Stomach smooth muscle (tissue), 2 donors: Measurements from ENCODE around the gene FAM114A1.

Source experiments
- H3K27ac ChIP-seq: one replicate; pipeline ENCODE4 v1.7.0; 2013; ENCODE audit warnings: mild to moderate bottlenecking, low read length, inconsistent platforms
- H3K27me3 ChIP-seq, 2 donors: one replicate each; pipeline ENCODE4 v1.7.0; 2013; ENCODE audit warnings: low read length in 2 of 2; ENCODE audit not compliant: insufficient read depth in 2 of 2, control insufficient read depth in 1 of 2
- H3K36me3 ChIP-seq, 2 donors: one replicate each; pipeline ENCODE4 v1.7.0; 2013; ENCODE audit warnings: low read length in 2 of 2; ENCODE audit not compliant: control insufficient read depth in 2 of 2, insufficient read depth in 2 of 2
- H3K4me1 ChIP-seq: one replicate; pipeline ENCODE4 v1.7.0; 2013; ENCODE audit warnings: low read length; ENCODE audit not compliant: control insufficient read depth, insufficient read depth
- H3K4me3 ChIP-seq, 2 donors: one replicate each; pipeline ENCODE4 v1.7.0; 2013; ENCODE audit warnings: low read length in 2 of 2
- H3K9ac ChIP-seq, 2 donors: one replicate each; pipeline ENCODE4 v1.7.0; 2013; ENCODE audit warnings: low read length in 2 of 2, mild to moderate bottlenecking in 1 of 2
- H3K9me3 ChIP-seq, 2 donors: one replicate each; pipeline ENCODE4 v1.7.0; 2013; ENCODE audit warnings: low read length in 2 of 2; ENCODE audit not compliant: control insufficient read depth in 2 of 2
- donor health status: healthy.
- donor health status: Pancreatic carcinoma.

FAM114A1 gene

GRCh38 chr4:38867478-38868058 is at the start of gene FAM114A1:
Gene FAM114A1 (plus strand): TSS chr4:38867806. CDS start chr4:38878079, 10,273 bp downstream.
- Histone ChIP-seq H3K36me3 (peaks cover 0 to 9% of the 10 kb centered on the region in 2 donors), H3K9me3 (no peaks in the 10 kb centered on the region), H3K27ac (peak within 1 kb of the TSS; percentile 94), H3K27me3 (no peaks in the 10 kb centered on the region), H3K9ac (peak within 1 kb of the TSS; percentile 93 to 94), H3K4me3 (peak within 1 kb of the TSS; percentile 80 to 89), H3K4me1 (peaks cover 34% of the 10 kb centered on the region)

- Histone ChIP-seq H3K27me3 (no peaks in the 10 kb centered on the region), H3K9me3 (no peaks in the 10 kb centered on the region), H3K4me1 (no peaks in the 10 kb centered on the region), H3K9ac (no peak overlapping the region), H3K27ac (no peak overlapping the region), H3K36me3 (no peaks in the 10 kb centered on the region), H3K4me3 (no peak overlapping the region)
These were observed 49.1 kb upstream of the FAM114A1 start for GRCh38 chr4:38818441-38818976.

GRCh38 chr4:38819569-38819968 is 48.0 kb upstream of the FAM114A1 start:
- Histone ChIP-seq H3K27me3 (no peaks in the 10 kb centered on the region), H3K4me1 (no peaks in the 10 kb centered on the region), H3K9ac (no peak overlapping the region), H3K4me3 (no peak overlapping the region), H3K36me3 (no peaks in the 10 kb centered on the region), H3K9me3 (no peaks in the 10 kb centered on the region), H3K27ac (no peak overlapping the region)

GRCh38 chr4:38820329-38821061 is 47.1 kb upstream of the FAM114A1 start:
- Histone ChIP-seq H3K9ac (no peak overlapping the region), H3K4me1 (no peaks in the 10 kb centered on the region), H3K9me3 (no peaks in the 10 kb centered on the region), H3K4me3 (no peak overlapping the region), H3K27me3 (no peaks in the 10 kb centered on the region), H3K27ac (no peak overlapping the region), H3K36me3 (no peaks in the 10 kb centered on the region)

- H3K4me1 ChIP-seq = no peaks in the 10 kb centered on the region
- no peaks in the 10 kb centered on the region for H3K9me3 ChIP-seq
- no peak overlapping the region for H3K4me3 ChIP-seq
- H3K9ac ChIP-seq = no peak overlapping the region
- no peaks in the 10 kb centered on the region for H3K27me3 ChIP-seq
- H3K27ac ChIP-seq = no peak overlapping the region
- no peaks in the 10 kb centered on the region for H3K36me3 ChIP-seq
These were observed 45.9 kb upstream of the FAM114A1 start for GRCh38 chr4:38821739-38822138.

- Histone ChIP-seq H3K4me3 (no peak overlapping the region), H3K9me3 (no peaks in the 10 kb centered on the region), H3K9ac (no peak overlapping the region), H3K27ac (no peak overlapping the region), H3K36me3 (no peaks in the 10 kb centered on the region), H3K4me1 (no peaks in the 10 kb centered on the region), H3K27me3 (no peaks in the 10 kb centered on the region)
These were observed 44.8 kb upstream of the FAM114A1 start for GRCh38 chr4:38822748-38823303.

GRCh38 chr4:38823766-38824165 is 43.8 kb upstream of the FAM114A1 start:
- Histone ChIP-seq H3K9me3 (no peaks in the 10 kb centered on the region), H3K4me1 (no peaks in the 10 kb centered on the region), H3K27ac (no peak overlapping the region), H3K4me3 (no peak overlapping the region), H3K9ac (no peak overlapping the region), H3K27me3 (no peaks in the 10 kb centered on the region), H3K36me3 (no peaks in the 10 kb centered on the region)

- Histone ChIP-seq H3K4me3 (no peak overlapping the region), H3K27ac (no peak overlapping the region), H3K9ac (no peak overlapping the region)
These were observed 38.4 kb upstream of the FAM114A1 start for GRCh38 chr4:38829237-38829636.

GRCh38 chr4:38831653-38832052 is 36.0 kb upstream of the FAM114A1 start:
- Histone ChIP-seq H3K27ac (no peak overlapping the region), H3K36me3 (no peaks in the 10 kb centered on the region), H3K27me3 (no peaks in the 10 kb centered on the region), H3K9me3 (no peaks in the 10 kb centered on the region), H3K4me1 (no peaks in the 10 kb centered on the region), H3K4me3 (no peak overlapping the region), H3K9ac (no peak overlapping the region)

More at GRCh38 chr4:38829237-38829636, 38.4 kb upstream of the FAM114A1 start:
- Histone ChIP-seq H3K4me1 (no peaks in the 10 kb centered on the region), H3K9me3 (no peaks in the 10 kb centered on the region), H3K27me3 (no peaks in the 10 kb centered on the region), H3K36me3 (no peaks in the 10 kb centered on the region)

GRCh38 chr4:38832206-38832605 is 35.4 kb upstream of the FAM114A1 start:
- H3K9ac ChIP-seq = no peak overlapping the region
- no peaks in the 10 kb centered on the region for H3K4me1 ChIP-seq
- no peaks in the 10 kb centered on the region for H3K27me3 ChIP-seq
- H3K9me3 ChIP-seq = no peaks in the 10 kb centered on the region
- no peak overlapping the region for H3K4me3 ChIP-seq
- no peak overlapping the region for H3K27ac ChIP-seq
- no peaks in the 10 kb centered on the region for H3K36me3 ChIP-seq
